Activated CD8-positive, alpha-beta memory T cell treated with anti-CD3 and anti-CD28 coated beads, Interleukin-2, amount 50 U/mL, for 1 hour (primary cell): ENCODE measurements around the gene GATB.

Source experiments
- DNase-seq: peaks from one replicate; pipeline ENCODE4 v3.0.0-alpha.2; 2020; ENCODE audit errors: extremely low read depth

GATB gene

DNA sequence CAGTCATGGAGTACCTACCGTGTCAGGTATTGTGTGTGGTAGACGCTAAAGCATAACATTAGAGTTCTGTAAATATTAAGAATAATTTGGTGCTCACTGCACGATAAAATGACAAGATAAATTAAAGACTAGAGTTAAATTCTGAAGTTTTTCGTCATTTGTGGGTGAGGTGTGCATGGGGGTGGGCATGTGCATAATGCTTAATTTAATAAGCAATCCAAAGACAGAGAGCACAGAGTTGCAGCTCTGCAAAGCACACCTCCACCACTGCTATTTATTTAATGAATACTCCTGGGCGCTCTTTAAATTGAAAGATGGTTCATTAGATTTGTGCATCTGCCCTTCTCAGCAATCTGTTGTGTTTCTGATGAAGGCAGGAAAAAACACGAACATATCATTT lies 62.6 kb downstream of the GATB start:
- no peak for DNase-seq

DNA sequence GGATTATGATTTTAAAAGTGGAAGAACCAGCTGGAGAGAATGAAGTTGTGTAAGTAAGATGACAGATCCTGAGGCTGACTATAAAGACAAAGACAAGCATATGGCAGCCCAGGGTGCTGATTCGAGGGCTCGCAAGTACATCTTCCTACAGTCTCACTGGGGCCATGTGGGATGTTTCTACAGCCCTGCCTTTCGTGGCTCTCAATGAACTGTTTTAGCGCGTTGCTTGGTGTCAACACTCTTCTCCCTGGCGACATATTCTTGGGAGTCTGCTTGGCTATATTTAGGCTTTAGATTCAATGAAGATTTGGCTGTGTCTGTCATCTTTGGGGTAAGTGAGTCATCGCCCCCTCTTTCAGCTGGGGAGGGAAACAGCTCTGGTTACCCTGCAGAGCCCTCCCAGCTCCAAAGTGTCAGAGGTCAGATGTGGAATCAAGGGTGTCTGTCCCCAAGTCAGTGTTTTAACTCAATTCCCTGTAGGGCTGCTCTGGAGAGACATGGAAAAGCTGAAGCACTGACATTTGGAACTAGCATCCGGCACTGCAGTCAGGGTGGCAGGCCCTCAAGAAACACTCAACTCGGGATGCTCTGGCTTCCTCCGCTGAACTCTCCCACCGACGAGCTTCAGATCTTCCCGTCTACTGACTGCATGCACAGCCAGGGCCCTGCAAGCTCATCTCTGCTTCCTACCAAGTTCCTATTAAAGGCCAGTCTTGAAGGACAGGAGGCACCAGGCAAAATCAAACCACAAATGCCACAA lies 65.7 kb downstream of the GATB start:
- no peak for DNase-seq

DNA sequence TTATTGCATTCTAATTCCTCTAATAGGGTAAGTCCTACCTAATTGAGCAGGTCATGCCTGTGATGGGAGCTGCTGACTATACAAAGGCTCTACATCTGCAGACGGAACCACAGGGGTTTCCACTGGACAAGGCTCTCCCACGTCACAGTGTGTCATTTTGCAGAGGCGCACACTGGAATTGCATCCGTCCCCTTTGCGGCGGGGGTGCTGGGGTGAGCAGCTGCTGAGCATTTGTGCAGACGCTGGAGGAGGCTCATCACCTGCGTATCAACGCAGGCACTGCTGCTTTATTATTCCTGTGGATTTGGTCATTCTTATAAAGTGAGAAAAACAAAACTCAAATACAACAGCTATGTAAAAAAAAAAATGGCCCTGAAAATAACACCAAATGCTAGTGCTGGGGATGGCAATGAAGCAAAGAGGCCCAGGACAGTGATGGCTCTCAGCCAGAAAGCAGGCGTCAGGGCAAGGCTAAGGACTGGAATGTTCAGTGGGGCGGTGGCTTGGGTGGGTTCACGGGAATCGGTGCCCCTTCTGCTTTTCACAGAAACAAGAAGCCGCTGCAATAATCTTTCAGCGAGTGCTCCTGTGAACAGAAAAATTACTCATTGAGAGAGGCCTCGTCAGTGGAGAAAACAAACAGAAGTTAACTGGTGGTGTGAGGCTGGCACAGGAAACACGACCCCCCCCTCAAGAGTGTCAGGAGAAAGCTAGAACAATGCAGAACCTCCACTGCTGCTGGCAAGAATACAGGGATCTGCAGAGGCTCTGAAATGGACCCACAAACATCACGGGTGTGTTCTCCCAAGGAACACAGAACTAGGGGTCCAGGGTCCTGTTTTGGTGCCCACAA lies 67.8 kb downstream of the GATB start:
- DNase-seq = no peak

DNA sequence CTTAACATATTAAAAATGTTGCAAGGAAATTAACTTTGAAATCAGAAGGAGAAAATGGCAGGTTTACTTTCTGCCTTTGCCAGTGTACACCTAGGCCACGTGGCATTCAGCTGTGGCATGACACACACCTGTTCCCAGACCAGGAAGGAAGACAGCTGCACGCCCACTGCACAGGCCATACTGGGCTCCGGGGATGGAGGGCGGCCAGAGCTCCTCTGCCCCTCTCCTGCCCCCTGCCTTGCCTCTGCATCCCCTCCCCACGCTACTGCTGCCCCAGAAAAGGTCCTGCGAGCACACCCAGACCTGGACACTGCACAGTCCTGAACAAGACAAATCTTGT lies 68.4 kb downstream of the GATB start:
- DNase-seq = no peak

DNA sequence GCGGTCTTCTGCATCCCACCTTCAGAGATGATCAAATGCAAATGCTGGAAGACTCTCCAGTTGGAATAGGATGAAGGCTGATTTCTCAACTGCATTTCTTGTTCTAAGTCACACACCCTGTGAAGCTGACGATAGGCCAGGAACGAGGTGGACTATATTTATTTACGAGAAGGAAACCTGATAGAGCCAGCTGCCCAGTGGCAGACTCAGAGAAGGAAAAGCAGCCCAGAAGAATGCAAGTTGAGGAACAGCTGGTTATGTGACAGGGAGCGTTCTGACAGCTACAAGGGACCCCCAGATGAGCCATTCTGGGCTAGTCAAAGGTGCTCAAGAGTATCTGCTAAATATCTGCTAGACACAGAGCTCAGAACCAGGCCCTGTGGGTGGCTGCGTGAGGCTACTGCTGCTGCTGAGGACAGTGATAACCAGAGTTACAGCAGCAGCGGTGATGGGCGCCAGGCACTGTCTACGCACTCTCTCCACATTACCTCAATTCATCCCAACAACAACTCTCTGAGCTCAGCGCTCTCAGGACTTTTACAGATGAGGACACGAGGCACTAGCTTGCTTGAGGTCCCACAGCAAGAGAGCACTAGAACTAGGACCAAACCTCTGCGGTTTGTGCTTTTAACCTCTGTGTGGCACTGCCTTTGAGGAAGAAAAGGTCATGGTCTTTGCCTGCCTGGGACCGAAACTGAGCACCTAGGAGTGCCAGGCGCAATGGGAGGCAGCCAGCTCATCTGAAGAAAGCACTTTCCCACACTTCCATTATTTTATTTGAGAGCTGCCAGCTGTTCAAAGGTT lies 69.0 kb downstream of the GATB start:
- DNase-seq = no peak

DNA sequence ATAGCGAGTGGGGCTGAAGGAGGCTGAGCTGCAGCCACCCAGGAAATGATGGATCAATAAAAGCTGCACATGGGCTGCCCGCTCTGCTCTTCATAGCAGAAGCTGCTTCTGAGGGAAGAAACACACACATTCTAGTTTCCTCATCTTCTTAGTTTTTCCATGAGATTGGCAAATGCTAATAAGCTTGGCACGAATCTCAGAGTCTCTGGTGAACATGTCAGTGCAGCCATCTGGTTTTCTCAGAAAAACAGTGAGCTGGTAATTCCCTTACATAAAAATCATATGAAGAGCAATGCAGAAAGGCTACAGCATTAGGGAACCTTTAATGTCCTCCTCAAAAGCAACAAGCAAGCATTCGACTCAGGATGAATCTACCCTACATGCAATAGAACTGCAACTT lies 69.9 kb downstream of the GATB start:
- no peak for DNase-seq

DNA sequence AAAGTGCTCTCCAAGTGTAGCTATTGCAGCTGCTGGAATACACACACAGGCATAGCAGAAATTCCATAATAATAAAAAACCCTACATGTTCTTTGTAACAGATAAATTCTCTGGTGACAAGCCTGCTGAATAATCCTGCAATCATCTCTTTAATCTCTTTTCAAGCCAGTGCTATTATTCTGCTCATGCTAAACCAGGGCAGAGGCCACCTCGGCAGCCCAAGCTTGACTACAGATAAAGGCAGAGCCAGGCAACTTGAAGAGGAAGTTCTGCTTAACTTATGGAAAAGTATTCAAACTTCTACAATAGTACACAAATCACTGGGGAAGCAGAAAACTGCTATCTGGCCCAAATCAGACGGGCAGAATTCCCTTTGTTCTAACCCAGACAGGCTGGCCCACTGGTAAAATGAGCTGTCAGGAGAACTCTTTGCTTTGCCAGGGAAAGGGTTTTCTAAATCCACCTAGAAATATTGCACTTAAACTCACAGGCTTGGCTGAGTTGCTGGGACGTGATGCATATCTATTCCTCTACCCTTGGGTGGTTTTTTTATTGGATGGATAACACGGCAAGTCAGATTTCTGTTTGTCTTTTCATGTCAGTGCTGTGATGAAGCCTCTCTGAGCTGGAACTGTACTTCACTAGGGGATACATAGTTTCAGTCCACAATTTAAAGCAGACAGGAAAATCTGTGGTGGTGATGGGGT lies 70.5 kb downstream of the GATB start:
- no peak for DNase-seq

DNA sequence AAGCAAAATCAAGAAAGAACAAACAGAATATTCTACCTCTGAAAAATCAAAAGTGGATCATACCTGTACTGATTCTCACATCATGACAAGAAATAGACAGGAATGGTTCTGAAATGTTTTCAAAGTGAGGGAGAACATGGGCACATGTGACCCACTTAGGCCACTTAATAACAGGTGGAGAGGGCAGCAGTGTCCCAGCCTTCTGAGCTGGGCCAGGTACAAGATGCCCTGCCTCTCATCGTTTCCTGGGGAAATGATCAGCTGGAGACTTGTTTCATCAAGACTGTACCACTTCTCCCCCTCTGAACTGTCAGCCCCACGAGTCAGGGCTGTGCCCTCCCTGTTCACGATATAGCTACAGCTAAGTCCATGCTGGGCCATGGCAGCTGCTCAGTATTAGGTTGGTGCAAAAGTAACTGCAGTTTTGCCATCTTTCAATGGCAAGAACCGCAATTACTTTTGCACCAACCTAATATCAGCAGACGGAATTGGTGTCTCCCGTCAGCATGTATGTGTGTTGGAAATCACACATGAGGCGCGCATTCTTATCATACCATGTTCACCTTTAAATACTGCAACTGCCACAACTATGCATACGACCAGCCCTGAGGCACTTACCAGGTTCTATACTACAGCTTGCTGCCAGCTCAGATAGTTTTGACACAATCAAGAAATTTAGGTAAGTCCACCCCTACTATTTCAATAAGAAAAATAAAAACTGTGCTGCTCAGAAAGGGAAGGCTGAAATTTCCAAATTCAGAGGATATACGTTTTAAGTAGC lies 71.4 kb downstream of the GATB start:
- DNase-seq = no peak

DNA sequence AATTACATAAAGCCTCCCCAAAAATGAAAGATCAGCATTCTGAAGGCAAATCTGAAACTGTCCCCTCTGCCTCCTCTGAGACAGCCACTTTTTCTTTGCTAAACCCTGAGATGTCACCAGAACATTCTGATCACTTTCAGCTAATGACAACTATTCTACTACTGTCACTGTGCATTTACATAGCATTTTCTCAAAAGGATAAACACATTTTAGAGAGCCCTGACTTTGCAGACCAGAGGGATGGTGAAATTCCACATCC lies 72.1 kb downstream of the GATB start:
- DNase-seq = no peak

DNA sequence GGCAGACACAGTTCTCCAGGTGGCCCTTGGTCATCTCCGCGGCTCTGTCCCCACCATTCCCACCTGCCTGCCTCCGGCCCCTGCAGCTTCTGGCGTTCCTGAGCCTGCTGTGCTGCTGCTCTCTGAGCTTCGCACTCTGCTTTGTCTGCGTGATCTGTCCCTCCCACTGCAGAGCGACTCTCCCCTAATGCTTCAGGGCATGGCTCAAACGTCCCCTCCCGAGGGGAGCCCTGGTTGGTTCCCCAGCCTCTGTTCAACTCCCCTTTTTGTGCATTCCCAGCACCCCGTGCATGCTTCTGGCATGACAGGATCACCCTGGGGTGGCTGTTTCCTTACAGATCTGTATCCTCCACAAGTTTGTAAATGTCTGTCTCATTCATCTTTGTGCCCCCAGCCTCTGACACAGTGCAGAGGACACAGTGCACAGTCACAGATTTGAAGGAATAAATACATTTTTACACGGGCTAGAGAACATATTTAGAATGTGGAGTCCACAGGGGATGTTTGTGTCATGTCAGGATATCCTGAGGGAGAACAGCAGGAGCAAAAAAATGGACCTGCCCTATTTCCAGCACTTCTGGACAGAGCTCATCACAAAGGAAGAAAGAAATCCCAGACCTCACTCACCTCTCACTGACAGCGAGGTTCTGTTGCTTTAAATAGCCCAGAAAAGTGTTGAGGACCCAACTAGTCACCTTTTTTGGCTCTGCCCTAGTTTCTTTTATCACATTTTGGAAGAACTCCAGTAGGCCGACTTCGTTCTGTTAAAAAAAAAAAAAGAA lies 72.6 kb downstream of the GATB start:
- no peak for DNase-seq

DNA sequence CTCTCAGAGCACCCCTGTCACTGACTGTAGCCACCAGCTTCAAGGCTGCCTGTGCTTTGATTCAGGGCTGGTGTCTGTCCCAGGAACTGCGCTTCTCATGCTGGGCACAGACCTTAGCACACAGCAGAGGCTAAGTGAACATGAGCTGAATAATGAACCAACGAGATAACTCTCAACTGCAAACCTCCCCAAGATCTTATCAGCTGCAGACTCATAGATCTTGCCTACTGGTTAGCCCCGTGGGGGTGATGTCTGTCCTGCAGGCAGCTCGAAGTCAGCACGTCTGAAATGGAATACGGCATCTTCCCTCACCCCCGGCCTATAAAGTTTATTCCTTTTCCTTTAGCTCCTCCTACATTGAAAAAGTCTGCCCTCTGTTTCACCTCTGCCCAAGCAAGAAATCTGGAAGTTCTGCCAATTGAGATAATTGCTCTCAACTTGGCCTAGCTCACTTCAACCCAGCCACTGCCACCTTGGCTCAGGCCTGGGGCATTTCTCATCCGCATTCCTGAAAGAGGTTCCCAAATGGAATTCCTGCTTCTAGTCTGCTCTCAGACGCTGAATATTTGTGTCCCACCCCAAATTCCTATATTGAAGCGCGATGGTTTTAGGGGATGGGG lies 73.7 kb downstream of the GATB start:
- DNase-seq = no peak

DNA sequence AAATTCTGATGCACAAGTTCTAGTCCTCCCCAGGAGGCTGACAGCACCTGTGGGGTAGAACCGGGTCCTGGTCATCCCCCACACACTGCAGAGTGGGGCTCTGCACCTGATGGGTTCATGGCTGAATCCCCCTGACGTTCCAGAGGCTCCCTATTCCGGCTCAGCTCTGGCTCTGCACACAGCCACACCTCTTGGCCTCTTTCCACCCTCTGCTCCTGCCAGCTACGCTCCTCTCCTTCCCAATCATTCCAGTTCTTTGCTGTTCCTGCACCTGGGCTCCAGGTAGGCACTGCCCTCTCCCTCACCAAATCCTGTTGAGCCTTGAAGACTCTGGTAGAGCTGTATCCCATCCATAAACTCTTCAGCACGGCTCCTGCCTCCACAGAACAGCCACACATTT lies 75.5 kb downstream of the GATB start:
- DNase-seq = no peak

DNA sequence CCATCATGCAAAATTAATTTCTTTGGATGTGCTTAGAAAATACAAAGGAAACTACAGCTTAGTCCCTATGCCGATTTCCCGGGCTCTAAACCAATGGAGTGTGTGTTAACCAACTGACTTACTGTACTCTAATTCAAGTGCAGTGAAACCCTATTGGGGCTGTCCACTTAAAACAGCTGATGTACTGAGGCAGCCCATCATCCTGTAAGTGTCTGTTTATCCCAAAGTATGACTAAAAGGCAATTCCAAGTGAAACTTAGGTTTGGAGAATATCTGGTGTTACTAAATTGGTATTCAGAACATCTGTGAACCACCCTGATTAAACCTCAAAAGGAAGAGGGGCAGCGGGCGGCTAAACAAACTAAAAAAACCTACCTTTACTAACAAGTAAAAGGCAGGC lies 79.7 kb downstream of the GATB start:
- no peak for DNase-seq

DNA sequence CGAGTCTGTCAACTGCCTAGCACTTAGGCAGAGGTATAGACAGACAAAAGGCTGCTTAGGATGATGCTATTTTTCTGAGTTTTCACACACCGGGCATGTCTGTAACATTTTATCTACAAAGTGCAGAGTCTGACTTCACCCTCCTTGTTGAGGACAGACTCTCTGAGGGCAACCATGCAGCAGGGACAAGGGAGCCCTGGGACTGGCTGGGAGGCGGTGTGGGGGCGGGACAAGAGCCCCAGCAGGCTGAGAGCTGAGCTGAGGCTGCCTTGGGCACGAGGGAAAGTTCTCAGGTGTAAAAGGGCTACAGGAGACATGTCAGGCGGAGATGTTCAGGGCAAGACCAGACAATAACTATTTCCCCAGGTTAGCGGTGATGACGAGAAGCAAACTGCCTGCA lies 81.6 kb downstream of the GATB start:
- no peak for DNase-seq

DNA sequence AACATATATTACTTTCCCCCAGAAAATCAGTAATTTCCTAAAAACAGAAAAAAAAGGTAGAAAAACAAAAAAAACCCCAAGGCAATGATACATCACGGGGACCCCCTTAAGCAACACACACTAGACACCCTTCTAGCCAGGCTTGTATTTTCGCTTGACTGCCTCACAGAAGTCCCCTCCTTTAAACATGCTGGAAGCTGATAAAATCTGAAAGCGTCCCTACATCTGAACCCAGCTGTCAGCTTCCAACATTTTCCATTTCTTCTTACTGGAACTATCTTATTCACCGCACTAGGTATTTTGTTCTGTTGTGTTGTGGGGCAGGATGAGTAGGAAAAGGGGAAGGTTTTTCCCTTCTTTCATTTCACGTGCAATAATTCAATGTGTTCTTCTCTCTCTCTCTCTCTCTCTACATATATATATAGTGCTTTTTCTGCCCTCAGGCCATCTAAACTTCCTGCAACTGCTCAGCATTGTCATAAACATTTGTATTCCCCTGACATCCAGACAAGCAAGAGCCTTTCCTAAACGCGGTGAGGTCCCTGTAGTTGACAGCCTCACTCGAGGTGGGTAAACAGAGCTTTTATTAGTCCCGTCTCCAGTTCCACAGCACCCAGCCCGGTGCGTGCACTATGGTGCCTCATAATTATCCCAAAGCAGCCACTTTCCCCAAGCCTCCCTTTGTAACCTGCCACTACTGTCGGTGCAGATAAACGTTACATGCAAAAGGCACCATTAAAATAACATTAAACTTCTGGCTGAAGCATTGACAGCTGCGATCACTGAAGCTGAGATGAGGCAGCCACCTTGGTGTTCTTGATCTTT lies 82.5 kb downstream of the GATB start:
- no peak for DNase-seq

DNA sequence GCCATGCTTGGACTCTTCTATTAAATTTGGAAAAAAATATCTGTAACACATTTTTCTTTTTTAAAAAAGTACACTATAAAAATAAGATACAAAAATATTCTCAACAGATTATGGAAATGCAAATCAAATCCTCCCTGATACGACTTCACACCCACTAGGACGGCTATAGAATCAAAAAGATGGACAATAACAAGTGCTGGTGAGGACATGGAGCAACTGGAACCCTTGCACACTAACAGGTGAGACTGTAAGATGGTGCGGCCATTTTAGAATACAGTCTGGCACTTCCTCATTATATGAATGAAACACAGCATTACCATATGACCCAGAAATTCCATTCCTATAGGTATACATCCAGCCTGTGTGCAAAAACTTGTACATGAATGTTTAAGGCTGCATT lies 83.6 kb downstream of the GATB start:
- DNase-seq = no peak

DNA sequence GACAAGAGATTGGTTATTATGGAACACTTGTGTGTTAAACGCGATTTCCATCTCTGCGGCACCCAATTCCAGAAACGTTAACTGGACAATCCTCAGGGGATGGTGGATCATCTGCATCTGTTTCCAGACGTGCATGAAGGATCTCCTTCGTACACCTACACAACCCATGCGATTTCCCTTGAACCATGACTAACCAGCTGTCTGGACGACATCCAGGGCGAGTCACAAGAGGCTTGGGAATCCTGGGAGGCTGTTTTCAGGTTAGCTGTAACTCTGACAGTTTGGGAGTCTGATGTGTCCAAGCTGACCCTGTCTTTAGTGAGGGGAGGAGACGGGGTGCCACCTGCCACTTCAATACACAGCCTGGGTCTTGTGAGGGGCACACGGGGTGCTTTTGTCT lies 84.5 kb downstream of the GATB start:
- no peak for DNase-seq

DNA sequence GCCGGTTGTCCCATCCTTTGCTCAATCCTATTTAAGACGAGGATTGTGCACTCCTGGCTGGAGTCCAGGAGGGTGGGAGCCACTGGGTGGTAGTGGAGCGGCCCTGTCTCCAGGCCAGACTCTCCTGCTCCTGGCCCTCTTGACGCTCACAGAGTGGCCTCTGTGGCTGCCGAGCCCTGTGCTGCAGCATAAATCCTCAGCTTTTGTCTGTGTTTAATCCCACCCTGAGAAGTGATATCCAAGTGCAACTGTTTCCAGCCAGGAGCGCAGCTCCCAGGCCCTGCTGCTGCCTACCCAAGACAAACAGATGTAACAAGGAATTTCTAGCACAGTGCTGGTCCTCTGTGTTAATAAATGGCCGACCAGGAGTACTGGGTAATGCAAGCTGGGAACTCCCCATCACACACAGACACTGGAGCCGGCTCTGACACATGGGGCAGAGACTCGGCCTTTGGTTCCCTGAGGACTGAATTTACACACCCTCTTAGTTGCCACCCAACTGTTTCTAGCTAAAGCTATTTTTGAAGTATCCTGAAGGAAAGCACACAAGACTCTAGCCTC lies 85.3 kb downstream of the GATB start:
- no peak for DNase-seq

DNA sequence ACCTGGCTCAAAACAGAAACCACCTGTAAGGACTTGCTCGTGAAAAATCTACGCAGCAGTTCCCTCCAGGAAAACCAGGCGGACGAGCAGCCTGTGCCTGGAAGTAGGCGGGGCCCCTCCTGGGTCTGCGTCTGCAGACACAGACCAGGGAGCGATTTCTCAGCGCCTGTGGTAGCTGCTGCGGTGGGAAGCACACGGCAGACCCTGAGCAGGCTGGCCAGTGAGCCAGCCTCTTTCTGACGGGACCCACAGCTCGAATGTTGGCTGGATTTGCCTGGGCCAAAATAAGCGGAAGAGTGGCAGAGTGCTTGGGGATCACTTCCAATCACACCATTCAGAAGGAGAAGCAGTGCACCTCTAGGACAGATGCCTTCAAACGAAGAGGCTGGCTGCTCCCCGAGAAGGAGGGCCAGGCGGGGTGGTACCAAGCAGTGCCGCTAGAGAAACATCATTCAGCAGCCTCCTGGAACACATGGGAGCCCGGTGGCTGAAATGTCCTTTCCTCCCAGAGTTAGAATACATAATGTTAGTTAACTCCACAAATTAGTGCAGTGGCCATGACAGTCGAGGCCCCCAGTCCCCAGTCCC lies 85.9 kb downstream of the GATB start:
- no peak for DNase-seq
